Measurements from ENCODE around the gene MADD.

Gene MADD

GRCh38 chr11:47271961-47272661, 2.2 kb downstream of the MADD start:
- TF ChIP-seq CTCF (IDR thresholded peaks at IDR 0.05; ENCODE audit: low read length, missing control alignments) = no peak
- no peak overlapping the region for H3K4me3 ChIP-seq (replicated peaks; ENCODE audit: low read depth, low read length)

DNA sequence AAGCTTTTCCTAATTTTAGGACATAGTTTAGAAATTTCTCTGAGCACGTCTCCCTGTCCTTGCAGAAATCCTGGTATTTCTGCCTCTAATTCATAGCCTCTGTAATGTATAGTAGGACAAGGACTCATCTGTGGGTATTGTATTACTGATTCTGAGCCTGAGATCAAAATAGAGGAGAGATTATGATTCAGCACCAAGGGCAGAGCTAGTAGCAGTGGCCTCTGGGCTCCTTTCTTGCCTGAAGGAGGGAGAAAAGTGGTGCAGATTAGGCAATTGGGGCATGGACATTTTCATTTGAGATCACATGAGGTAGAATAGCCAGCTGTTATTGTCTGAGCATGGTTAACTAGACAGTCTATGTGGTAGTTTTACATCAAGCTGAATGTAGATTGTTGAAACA, 2.8 kb downstream of the MADD start:
- DNase-seq (ENCODE audit: low read depth) = peak; percentile 51
- no peak overlapping the region for H3K4me3 ChIP-seq (replicated peaks; ENCODE audit: low read depth, low read length)
- TF ChIP-seq CTCF (IDR thresholded peaks at IDR 0.05; ENCODE audit: low read length, missing control alignments) = no peak

More at GRCh38 chr11:47271961-47272661, 2.2 kb downstream of the MADD start:
- DNase-seq (ENCODE audit: low read depth) = no peak

DNA sequence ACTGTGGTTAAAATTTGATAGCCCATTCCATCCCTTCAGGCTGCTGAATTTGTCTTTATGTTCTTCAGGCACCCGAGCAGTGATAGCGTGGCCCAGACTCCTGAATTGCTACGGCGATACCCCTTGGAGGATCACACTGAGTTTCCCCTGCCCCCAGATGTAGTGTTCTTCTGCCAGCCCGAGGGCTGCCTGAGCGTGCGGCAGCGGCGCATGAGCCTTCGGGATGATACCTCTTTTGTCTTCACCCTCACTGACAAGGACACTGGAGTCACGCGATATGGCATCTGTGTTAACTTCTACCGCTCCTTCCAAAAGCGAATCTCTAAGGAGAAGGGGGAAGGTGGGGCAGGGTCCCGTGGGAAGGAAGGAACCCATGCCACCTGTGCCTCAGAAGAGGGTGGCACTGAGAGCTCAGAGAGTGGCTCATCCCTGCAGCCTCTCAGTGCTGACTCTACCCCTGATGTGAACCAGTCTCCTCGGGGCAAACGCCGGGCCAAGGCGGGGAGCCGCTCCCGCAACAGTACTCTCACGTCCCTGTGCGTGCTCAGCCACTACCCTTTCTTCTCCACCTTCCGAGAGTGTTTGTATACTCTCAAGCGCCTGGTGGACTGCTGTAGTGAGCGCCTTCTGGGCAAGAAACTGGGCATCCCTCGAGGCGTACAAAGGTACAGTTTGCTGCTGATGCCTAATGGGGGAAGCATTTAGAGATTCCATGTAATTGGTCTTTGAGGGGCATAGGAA, 4.7 kb downstream of the MADD start:
- DNase-seq (ENCODE audit: low read depth) = no peak
- no peak for TF ChIP-seq CTCF (IDR thresholded peaks at IDR 0.05; ENCODE audit: low read length, missing control alignments)
- no peak overlapping the region for H3K4me3 ChIP-seq (replicated peaks; ENCODE audit: low read depth, low read length)

DNA sequence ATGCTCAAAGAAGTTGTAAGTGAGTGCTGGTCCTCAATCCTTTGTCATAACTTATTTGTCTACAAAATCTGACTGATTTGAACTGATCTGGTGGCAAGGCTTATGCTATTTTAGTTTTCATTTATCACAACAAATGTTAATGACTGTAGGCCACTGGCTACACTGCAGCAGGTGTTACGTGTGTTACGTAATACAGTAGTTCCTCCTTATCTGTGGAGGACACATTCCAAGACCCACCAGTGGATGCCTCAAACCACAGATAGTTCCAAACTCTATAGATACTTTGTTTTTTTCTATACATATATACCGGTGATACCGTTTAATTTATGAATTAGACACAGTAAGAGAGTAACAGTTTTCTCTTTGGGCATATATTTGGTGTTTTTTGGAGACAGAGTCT, 7.0 kb downstream of the MADD start:
- no peak overlapping the region for H3K4me3 ChIP-seq (replicated peaks; ENCODE audit: low read depth, low read length)
- no peak for DNase-seq (ENCODE audit: low read depth)

GRCh38 chr11:47278058-47278457, 8.1 kb downstream of the MADD start:
- TF ChIP-seq CTCF (IDR thresholded peaks at IDR 0.05; ENCODE audit: low read length, missing control alignments) = no peak
- DNase-seq (ENCODE audit: low read depth) = peak; percentile 47

More for the DNA sequence above, 7.0 kb downstream of the MADD start:
- TF ChIP-seq CTCF (IDR thresholded peaks at IDR 0.05; ENCODE audit: low read length, missing control alignments) = no peak

GRCh38 chr11:47278769-47279168, 8.8 kb downstream of the MADD start:
- TF ChIP-seq CTCF (IDR thresholded peaks at IDR 0.05; ENCODE audit: low read length, missing control alignments) = no peak
- no peak for DNase-seq (ENCODE audit: low read depth)
- no peak overlapping the region for H3K4me3 ChIP-seq (replicated peaks; ENCODE audit: low read depth, low read length)

More at GRCh38 chr11:47278058-47278457, 8.1 kb downstream of the MADD start:
- no peak overlapping the region for H3K4me3 ChIP-seq (replicated peaks; ENCODE audit: low read depth, low read length)
